Psoas muscle (tissue), 8 donors: Measurements from ENCODE around the gene FBXO22. TPM values are rescaled to one million over a fixed set of nuclear protein-coding genes. Genes with fewer than 3 reads are reported as not detected.
"Not testable (repeated sequence)": the region's sequence is repeated elsewhere in the genome, so short reads cannot be mapped to it uniquely, and the experiment has no call there.

Experiments
- ATAC-seq, 4 donors: fragments of 200-7000 bp; cut with Tn5 transposase; one replicate each; pipeline ENCODE4 v1.9.1; 2020; ENCODE audit warnings: moderate library complexity in 3 of 4, mild to moderate bottlenecking in 2 of 4
- DNase-seq, 2 donors: peaks; one replicate each; pipeline ENCODE4 v3.0.0-alpha.2; 2020
- H3K27ac ChIP-seq: fragments of 200-600 bp; one replicate; pipeline ENCODE4 v1.8.0; 2022
- H3K27me3 ChIP-seq, 3 donors: fragments of 200-600 bp in 1 of 3; one replicate each; pipeline versions ENCODE4 v1.6.1 to v1.8.0; 2013 to 2022; ENCODE audit warnings: low read length in 2 of 3, mild to moderate bottlenecking in 2 of 3, moderate library complexity in 1 of 3; ENCODE audit not compliant: insufficient read depth in 3 of 3
- H3K36me3 ChIP-seq, 2 donors: fragments of 200-600 bp in 1 of 2; one replicate each; pipeline versions ENCODE4 v1.6.1 to v1.8.0; 2013 to 2022; ENCODE audit warnings: low read depth in 1 of 2, mild to moderate bottlenecking in 1 of 2, moderate library complexity in 1 of 2; ENCODE audit not compliant: insufficient read depth in 1 of 2
- H3K4me1 ChIP-seq: fragments of 200-600 bp; one replicate; pipeline ENCODE4 v1.8.0; 2022
- H3K4me3 ChIP-seq: fragments of 200-600 bp; one replicate; pipeline ENCODE4 v1.8.0; 2022; ENCODE audit warnings: mild to moderate bottlenecking
- H3K9me3 ChIP-seq: fragments of 200-600 bp; one replicate; pipeline ENCODE4 v1.8.0; 2022
- CTCF ChIP-seq: fragments of 200-600 bp; IDR thresholded peaks from one replicate; pipeline ENCODE4 v1.8.0; 2022; ENCODE audit warnings: antibody characterized with exemption
- WGBS, 3 donors: extraction: QIAGEN DNeasy Blood & Tissue Kit; methylation state at CpG; one replicate each; pipeline versions ENCODE4 v1.1.6 to v1.1.7; 2013; 5-methylcytosine and 5-hydroxymethylcytosine counted together
- intact Hi-C, 2 donors: fragments of 100-400 bp; cut with DNase I; formaldehyde crosslinking; loops; one replicate each; pipeline versions ENCODE4 v1.11.0 to v1.14.2; 2022
- polyA plus RNA-seq, 3 donors: library from polyadenylated mRNA; stranded (reverse); fragments of 200-250 nt; gene quantifications; one replicate each; pipeline ENCODE4 v1.2.3, GENCODE V29; 2013
- total RNA-seq, 4 donors: library from RNA; stranded (reverse); fragmentation: NEBNext Ultra II Directional in 2 of 4; extraction: Animal tissue kit (Norgen Biotek cat#: 25700) in 2 of 4; gene quantifications; one replicate each; pipeline versions ENCODE4 v1.2.1 to v1.2.4, GENCODE V29; 2021 to 2023
- donor health status: healthy with polysubstance abuse.
- donor health status: DM: no; HTN: no; CAD: no; lungs with moderate emphysema.
- donor health status: Bipolar disorder and iron deficiency.
- donor health status: healthy.
- donor health status: DM: yes; HTN: yes; CAD: no.
- donor health status: DM: no; HTN: no; CAD: no.
- donor health status: DM: no; HTN: no; CAD: no.
- donor health status: DM: yes; HTN: yes; CAD: no.

FBXO22 gene
- total and polyA plus RNA-seq, 7 donors = 13.3 to 35.6 (median 15.3) TPM

GRCh38 chr15:75891895-75892294 is 11.8 kb upstream of the FBXO22 start:
- Histone ChIP-seq H3K27me3 (no peaks in the 10 kb centered on the region), H3K9me3 (no peaks in the 10 kb centered on the region), H3K27ac (peak overlapping the region; percentile 65), H3K4me3 (no peak overlapping the region), H3K4me1 (no peaks in the 10 kb centered on the region), H3K36me3 (peaks cover 0 to 9% of the 10 kb centered on the region in 2 donors)
- intact Hi-C loops = no loop called here
- DNase-seq (no peak), ATAC-seq (peak in 2 of 4 donors; percentile 38 to 76)
- no peak for TF ChIP-seq CTCF

GRCh38 chr15:75895731-75896130 is 7.9 kb upstream of the FBXO22 start:
- no peaks in the 10 kb centered on the region for H3K4me1 ChIP-seq
- no peaks in the 10 kb centered on the region for H3K9me3 ChIP-seq
- intact Hi-C loops = no loop called here
- H3K4me3 ChIP-seq = no peak overlapping the region
- no peak for ATAC-seq
- TF ChIP-seq CTCF = no peak
- H3K27me3 ChIP-seq = no peaks in the 10 kb centered on the region
- H3K36me3 ChIP-seq = peaks cover 0 to 15% of the 10 kb centered on the region in 2 donors
- no peak for DNase-seq
- no peak overlapping the region for H3K27ac ChIP-seq
- 85 to 91% (median 88%) methylated on average over 2 of the region's 2 CpGs for WGBS, 3 donors

GRCh38 chr15:75900577-75900976 is 3.1 kb upstream of the FBXO22 start:
- DNase-seq (no peak), ATAC-seq (no peak)
- Histone ChIP-seq H3K36me3 (peaks cover 4 to 10% of the 10 kb centered on the region in 2 donors), H3K4me3 (no peak overlapping the region), H3K27me3 (no peaks in the 10 kb centered on the region), H3K4me1 (peaks cover 13% of the 10 kb centered on the region), H3K27ac (no peak overlapping the region), H3K9me3 (no peaks in the 10 kb centered on the region)
- intact Hi-C loops = loop anchor here in 1 of 2 donors (5.0 kb wide), 1 partner anchor 58 kb away; the partner anchor contains the start of gene UBE2Q2
- TF ChIP-seq CTCF = no peak

- Histone ChIP-seq H3K9me3 (no peaks in the 10 kb centered on the region), H3K36me3 (peaks cover 6 to 24% of the 10 kb centered on the region in 2 donors), H3K27me3 (no peaks in the 10 kb centered on the region), H3K4me1 (peaks cover 13% of the 10 kb centered on the region), H3K4me3 (no peak overlapping the region), H3K27ac (peak overlapping the region; percentile 78)
- ATAC-seq (peak in 3 of 4 donors; percentile 38 to 67 (median 65)), DNase-seq (no peak)
- intact Hi-C loops = loop anchor here in 1 of 2 donors (5.0 kb wide), 1 partner anchor 60 kb away; the partner anchor contains the start of gene UBE2Q2
- 35 to 50% (median 38%) methylated on average over 8 of the region's 8 CpGs for WGBS, 3 donors
- no peak for TF ChIP-seq CTCF
Measured at GRCh38 chr15:75902129-75902557, 1.5 kb upstream of the FBXO22 start.

GRCh38 chr15:75905231-75905630 is 1.6 kb downstream of the FBXO22 start:
- 81 to 88% (median 82%) methylated on average over 5 of the region's 5 CpGs for WGBS, 3 donors
- Histone ChIP-seq H3K27me3 (no peaks in the 10 kb centered on the region), H3K27ac (no peak overlapping the region), H3K36me3 (peaks cover 6 to 43% of the 10 kb centered on the region in 2 donors), H3K9me3 (no peaks in the 10 kb centered on the region), H3K4me3 (peak overlapping the region; percentile 99), H3K4me1 (peaks cover 13% of the 10 kb centered on the region)
- ATAC-seq (no peak), DNase-seq (no peak)
- intact Hi-C loops = no loop called here
- no peak for TF ChIP-seq CTCF

- H3K4me1 ChIP-seq, H3K9me3 ChIP-seq, intact Hi-C loops, H3K27me3 ChIP-seq, H3K27ac ChIP-seq, ATAC-seq, H3K4me3 ChIP-seq, DNase-seq: not testable (repeated sequence)
- peaks cover 4 to 72% of the 10 kb centered on the region in 2 donors for H3K36me3 ChIP-seq
- WGBS, 3 donors = 96 to 99% (median 98%) methylated on average over 3 of the region's 3 CpGs
Measured at GRCh38 chr15:75910355-75910754, 6.7 kb downstream of the FBXO22 start.
